Measurements from ENCODE around the gene MCTP1.

The MCTP1 gene

DNA sequence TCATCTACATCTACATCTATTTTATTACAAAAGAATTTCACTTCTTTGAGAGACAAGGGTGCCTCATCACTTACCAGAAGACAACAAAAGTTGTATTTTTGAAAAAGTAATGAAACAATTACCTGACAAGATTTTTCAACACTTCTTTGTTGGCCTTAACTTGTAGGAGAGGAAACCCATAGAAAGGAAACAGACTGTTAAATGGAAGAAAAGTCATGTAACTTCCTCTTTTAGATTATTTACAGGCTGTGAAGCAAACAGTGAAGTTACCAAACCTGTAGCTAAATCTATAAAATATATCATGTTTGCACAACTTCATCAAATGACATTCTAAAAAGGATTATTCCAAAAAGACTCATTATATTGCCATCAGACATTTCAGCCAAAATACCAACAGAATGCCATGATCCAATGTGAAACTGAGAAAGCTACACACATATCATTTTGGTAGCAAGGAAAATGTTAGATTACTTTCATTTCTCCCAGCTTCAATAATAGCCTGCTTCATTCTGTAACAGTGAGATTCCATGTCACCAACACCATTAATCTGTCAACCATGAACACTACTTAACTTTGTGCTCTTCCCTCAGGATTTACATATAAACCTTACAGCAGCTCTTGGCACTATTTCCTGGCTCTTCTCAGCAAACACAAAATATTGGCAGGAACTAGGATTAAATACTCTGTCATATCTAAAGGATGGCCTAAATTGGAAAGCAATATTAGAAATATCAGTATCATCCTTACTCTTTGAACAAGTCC lies 122.5 kb downstream of the MCTP1 start:
- Histone ChIP-seq H3K79me2 (ENCODE audit: low read length) (no peaks in the 10 kb centered on the region), H4K20me1 (ENCODE audit: insufficient read depth, low read length) (no peaks in the 10 kb centered on the region), H3K27me3 (ENCODE audit: low read depth, low read length) (no peaks in the 10 kb centered on the region), H3K27ac (ENCODE audit: low read length) (no peak overlapping the region), H2AFZ (ENCODE audit: low read depth, low read length) (no peak overlapping the region), H3K9me3 (ENCODE audit: insufficient read depth, low read length) (no peaks in the 10 kb centered on the region), H3K36me3 (replicated peaks; ENCODE audit: low read depth, low read length) (no peaks in the 10 kb centered on the region), H3K4me3 (ENCODE audit: low read length) (no peak overlapping the region), H3K4me2 (ENCODE audit: low read length) (no peak overlapping the region), H3K4me1 (ENCODE audit: low read length) (peaks cover 6% of the 10 kb centered on the region), H3K9ac (ENCODE audit: low read length) (no peak overlapping the region)
- TF ChIP-seq EZH2phosphoT487 (IDR thresholded peaks at IDR 0.05; ENCODE audit: low read depth): no peak
- TF ChIP-seq, protein P1, sequence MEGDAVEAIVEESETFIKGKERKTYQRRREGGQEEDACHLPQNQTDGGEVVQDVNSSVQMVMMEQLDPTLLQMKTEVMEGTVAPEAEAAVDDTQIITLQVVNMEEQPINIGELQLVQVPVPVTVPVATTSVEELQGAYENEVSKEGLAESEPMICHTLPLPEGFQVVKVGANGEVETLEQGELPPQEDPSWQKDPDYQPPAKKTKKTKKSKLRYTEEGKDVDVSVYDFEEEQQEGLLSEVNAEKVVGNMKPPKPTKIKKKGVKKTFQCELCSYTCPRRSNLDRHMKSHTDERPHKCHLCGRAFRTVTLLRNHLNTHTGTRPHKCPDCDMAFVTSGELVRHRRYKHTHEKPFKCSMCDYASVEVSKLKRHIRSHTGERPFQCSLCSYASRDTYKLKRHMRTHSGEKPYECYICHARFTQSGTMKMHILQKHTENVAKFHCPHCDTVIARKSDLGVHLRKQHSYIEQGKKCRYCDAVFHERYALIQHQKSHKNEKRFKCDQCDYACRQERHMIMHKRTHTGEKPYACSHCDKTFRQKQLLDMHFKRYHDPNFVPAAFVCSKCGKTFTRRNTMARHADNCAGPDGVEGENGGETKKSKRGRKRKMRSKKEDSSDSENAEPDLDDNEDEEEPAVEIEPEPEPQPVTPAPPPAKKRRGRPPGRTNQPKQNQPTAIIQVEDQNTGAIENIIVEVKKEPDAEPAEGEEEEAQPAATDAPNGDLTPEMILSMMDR (IDR thresholded peaks at IDR 0.05; ENCODE audit: low read depth, low read length): no peak

DNA sequence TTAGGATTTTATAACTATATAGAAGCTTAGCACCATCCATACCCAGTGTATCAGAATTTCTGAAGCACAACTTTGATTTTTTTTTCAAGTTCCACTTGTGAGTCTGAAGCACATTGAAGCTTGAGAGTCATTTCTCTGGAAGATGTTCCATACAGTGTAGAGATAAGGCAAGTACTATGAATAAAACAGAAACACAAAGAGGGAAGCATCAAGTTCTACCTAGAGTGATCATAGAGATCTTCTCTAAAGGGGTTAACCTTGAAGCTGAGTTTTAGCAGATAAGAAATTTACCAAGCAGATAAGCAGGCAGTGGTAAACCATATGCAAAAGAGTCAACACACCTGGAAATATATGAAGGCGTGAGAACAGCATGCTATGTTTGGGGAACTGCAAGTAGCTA lies 125.3 kb downstream of the MCTP1 start:
- TF ChIP-seq EZH2phosphoT487 (IDR thresholded peaks at IDR 0.05; ENCODE audit: low read depth): no peak
- TF ChIP-seq, protein P1 (IDR thresholded peaks at IDR 0.05; ENCODE audit: low read depth, low read length): no peak

DNA sequence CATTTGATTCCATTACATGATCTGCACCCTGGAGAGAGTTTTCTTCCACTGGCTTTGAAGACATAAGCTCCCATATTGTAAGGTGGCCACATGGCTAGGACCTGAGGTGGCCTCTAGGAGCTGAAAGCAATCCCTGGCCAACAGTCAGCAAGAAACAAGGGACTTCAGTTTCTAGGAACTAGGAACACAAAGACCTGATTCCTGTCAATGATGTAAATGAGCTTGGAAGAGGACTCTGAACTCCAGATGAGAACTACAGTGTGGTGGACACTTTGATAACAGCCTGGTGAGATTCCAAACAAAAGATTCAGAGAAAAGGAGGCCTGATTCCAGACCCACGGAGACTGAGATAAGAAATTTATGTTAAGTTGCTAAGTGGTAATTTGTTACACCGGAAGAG lies 129.0 kb downstream of the MCTP1 start:
- Histone ChIP-seq H4K20me1 (ENCODE audit: insufficient read depth, low read length) (no peaks in the 10 kb centered on the region), H3K4me3 (ENCODE audit: low read length) (no peak overlapping the region), H3K4me2 (ENCODE audit: low read length) (no peak overlapping the region), H3K36me3 (replicated peaks; ENCODE audit: low read depth, low read length) (no peaks in the 10 kb centered on the region), H3K9me3 (ENCODE audit: insufficient read depth, low read length) (no peaks in the 10 kb centered on the region), H2AFZ (ENCODE audit: low read depth, low read length) (no peak overlapping the region), H3K79me2 (ENCODE audit: low read length) (no peaks in the 10 kb centered on the region), H3K27ac (ENCODE audit: low read length) (no peak overlapping the region), H3K27me3 (ENCODE audit: low read depth, low read length) (no peaks in the 10 kb centered on the region), H3K9ac (ENCODE audit: low read length) (no peak overlapping the region), H3K4me1 (ENCODE audit: low read length) (no peaks in the 10 kb centered on the region)
- TF ChIP-seq, protein P1 (IDR thresholded peaks at IDR 0.05; ENCODE audit: low read depth, low read length): no peak
- no peak for TF ChIP-seq EZH2phosphoT487 (IDR thresholded peaks at IDR 0.05; ENCODE audit: low read depth)

More for the DNA sequence above, 125.3 kb downstream of the MCTP1 start:
- peaks cover 6% of the 10 kb centered on the region for H3K4me1 ChIP-seq (ENCODE audit: low read length)
- no peak overlapping the region for H3K4me3 ChIP-seq (ENCODE audit: low read length)
- H4K20me1 ChIP-seq (ENCODE audit: insufficient read depth, low read length): no peaks in the 10 kb centered on the region
- no peak overlapping the region for H3K27ac ChIP-seq (ENCODE audit: low read length)
- H2AFZ ChIP-seq (ENCODE audit: low read depth, low read length): no peak overlapping the region
- H3K36me3 ChIP-seq (replicated peaks; ENCODE audit: low read depth, low read length): no peaks in the 10 kb centered on the region
- no peak overlapping the region for H3K4me2 ChIP-seq (ENCODE audit: low read length)
- no peaks in the 10 kb centered on the region for H3K27me3 ChIP-seq (ENCODE audit: low read depth, low read length)
- H3K79me2 ChIP-seq (ENCODE audit: low read length): no peaks in the 10 kb centered on the region
- H3K9ac ChIP-seq (ENCODE audit: low read length): no peak overlapping the region
- no peaks in the 10 kb centered on the region for H3K9me3 ChIP-seq (ENCODE audit: insufficient read depth, low read length)

DNA sequence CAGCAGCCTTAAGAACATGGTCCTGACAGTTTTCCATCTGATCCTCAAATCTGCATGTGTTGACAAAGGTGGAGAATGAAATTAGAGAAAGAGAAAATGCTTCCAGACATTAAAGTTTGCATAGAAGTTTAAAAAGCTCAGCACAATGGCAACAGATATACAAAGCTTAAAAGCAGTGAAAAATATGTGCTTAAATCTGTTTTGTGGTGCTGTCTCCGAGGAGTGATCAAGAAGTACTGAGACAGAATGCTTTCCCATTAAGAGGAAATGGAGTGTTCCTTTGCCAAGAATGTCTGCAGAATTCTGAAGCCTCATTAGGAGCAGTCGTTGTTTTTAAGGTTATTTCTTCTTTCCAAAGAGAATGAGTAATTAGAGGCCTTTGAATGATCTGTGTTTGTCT lies 131.4 kb downstream of the MCTP1 start:
- no peaks in the 10 kb centered on the region for H3K79me2 ChIP-seq (ENCODE audit: low read length)
- H3K9me3 ChIP-seq (ENCODE audit: insufficient read depth, low read length): no peaks in the 10 kb centered on the region
- no peaks in the 10 kb centered on the region for H3K27me3 ChIP-seq (ENCODE audit: low read depth, low read length)
- no peak overlapping the region for H2AFZ ChIP-seq (ENCODE audit: low read depth, low read length)
- no peak overlapping the region for H3K27ac ChIP-seq (ENCODE audit: low read length)
- no peaks in the 10 kb centered on the region for H3K4me1 ChIP-seq (ENCODE audit: low read length)
- no peak overlapping the region for H3K4me2 ChIP-seq (ENCODE audit: low read length)
- TF ChIP-seq, protein P1 (IDR thresholded peaks at IDR 0.05; ENCODE audit: low read depth, low read length): no peak
- TF ChIP-seq EZH2phosphoT487 (IDR thresholded peaks at IDR 0.05; ENCODE audit: low read depth): no peak
- H3K9ac ChIP-seq (ENCODE audit: low read length): no peak overlapping the region
- no peak overlapping the region for H3K4me3 ChIP-seq (ENCODE audit: low read length)
- no peaks in the 10 kb centered on the region for H4K20me1 ChIP-seq (ENCODE audit: insufficient read depth, low read length)
- H3K36me3 ChIP-seq (replicated peaks; ENCODE audit: low read depth, low read length): no peaks in the 10 kb centered on the region

Measured in OCI-LY3 (cell line).